SU-DHL-6 (cell line): Measurements from ENCODE around the gene TM2D3.

Experiments used
- H2AFZ ChIP-seq: fragments of 200-600 bp; sonication (generic); 2 replicates; pipeline ENCODE4 v1.6.1; 2014; ENCODE audit warnings: low read depth, mild to moderate bottlenecking, moderate library complexity, mixed read lengths, antibody characterized with exemption, low read length; ENCODE audit not compliant: severe bottlenecking
- H3F3A ChIP-seq: fragments of 200-600 bp; shearing (Covaris generic); 2 replicates; pipeline ENCODE4 v1.6.0; 2016; ENCODE audit warnings: antibody characterized with exemption, mild to moderate bottlenecking; ENCODE audit not compliant: insufficient read depth
- H3K27ac ChIP-seq: fragments of 200-600 bp; sonication (generic); 2 replicates; pipeline ENCODE4 v1.5.1; 2016; ENCODE audit warnings: low read depth, mild to moderate bottlenecking, low read length, moderate library complexity, mixed read lengths
- H3K27me3 ChIP-seq: fragments of 200-600 bp; sonication (generic), shearing (Covaris generic); 2 replicates; pipeline ENCODE4 v1.6.0; 2014; ENCODE audit warnings: mild to moderate bottlenecking, low read length
- H3K36me3 ChIP-seq: fragments of 200-600 bp; sonication (generic); 2 replicates; pipeline ENCODE4 v1.6.1; 2014; ENCODE audit warnings: mild to moderate bottlenecking, low read length, mixed read lengths
- H3K4me2 ChIP-seq: fragments of 300-600, 200-600 bp; shearing (Covaris generic), sonication (generic); 2 replicates; pipeline ENCODE4 v1.6.0; 2014; ENCODE audit warnings: low read length, low read depth, mild to moderate bottlenecking; ENCODE audit not compliant: poor library complexity, severe bottlenecking
- H3K4me3 ChIP-seq: fragments of 200-600 bp; sonication (generic); 2 replicates; pipeline ENCODE4 v1.5.1; 2014; ENCODE audit warnings: antibody characterized with exemption, low read length, mild to moderate bottlenecking, mixed read lengths; ENCODE audit not compliant: insufficient read depth, poor library complexity, severe bottlenecking
- H3K79me2 ChIP-seq: fragments of 200-600 bp; sonication (generic); 2 replicates; pipeline ENCODE4 v1.6.1; 2014; ENCODE audit warnings: mild to moderate bottlenecking, low read length, moderate library complexity; ENCODE audit not compliant: insufficient read depth
- H3K9ac ChIP-seq: fragments of 200-600 bp; sonication (generic); 2 replicates; pipeline ENCODE4 v1.7.0; 2014; ENCODE audit warnings: mild to moderate bottlenecking, low read length
- H3K9me2 ChIP-seq: fragments of 200-600 bp; sonication (generic); replicated peaks from 2 replicates; pipeline ENCODE4 v1.6.1; 2014; ENCODE audit warnings: low read length; ENCODE audit not compliant: insufficient read depth
- H3K9me3 ChIP-seq: fragments of 200-600 bp; sonication (generic); 2 replicates; pipeline ENCODE4 v1.6.1; 2014; ENCODE audit warnings: low read length, mixed read lengths; ENCODE audit not compliant: insufficient read depth
- H4K20me1 ChIP-seq: fragments of 200-600 bp; sonication (generic); 2 replicates; pipeline ENCODE4 v1.6.1; 2014; ENCODE audit warnings: low read depth, mild to moderate bottlenecking, antibody characterized with exemption, low read length, moderate library complexity, mixed read lengths
- CTCF ChIP-seq: fragments of 200-600 bp; sonication (generic); IDR thresholded peaks from one replicate; pipeline ENCODE4 v1.5.1; 2017; ENCODE audit warnings: antibody characterized with exemption, mild to moderate bottlenecking, low read length, moderate library complexity; ENCODE audit not compliant: insufficient read depth, poor library complexity, severe bottlenecking
- EZH2phosphoT487 ChIP-seq: fragments of 200-600 bp; sonication (generic), shearing (Covaris generic); conservative IDR thresholded peaks from 2 replicates; pipeline ENCODE4 v1.6.1; 2018; ENCODE audit warnings: mild to moderate bottlenecking, antibody characterized with exemption, low read length, moderate library complexity, mixed read lengths

The TM2D3 gene

GRCh38 chr15:101639667-101640066 lies 12.5 kb downstream of the TM2D3 start:
- Histone ChIP-seq H3K9me2 (no peaks in the 10 kb centered on the region), H3K27me3 (no peaks in the 10 kb centered on the region), H3K4me2 (no peak overlapping the region), H3K9me3 (no peaks in the 10 kb centered on the region), H3K9ac (no peak overlapping the region), H2AFZ (no peak overlapping the region), H3K4me3 (no peak overlapping the region), H3K79me2 (no peaks in the 10 kb centered on the region; the same call in 1 of the 2 replicates), H3K36me3 (peaks cover 4% of the 10 kb centered on the region; the same call in 1 of the 2 replicates), H3F3A (peaks cover 13% of the 10 kb centered on the region; the same call in 1 of the 2 replicates), H4K20me1 (peaks cover 4% of the 10 kb centered on the region; the same call in 1 of the 2 replicates), H3K27ac (no peak overlapping the region)
- TF ChIP-seq EZH2phosphoT487 = no peak
- TF ChIP-seq CTCF = no peak

- no peak overlapping the region for H3K4me2 ChIP-seq
Observed at GRCh38 chr15:101637919-101638318, 14.3 kb downstream of the TM2D3 start.

GRCh38 chr15:101637516-101637915 lies 14.7 kb downstream of the TM2D3 start:
- no peak overlapping the region for H2AFZ ChIP-seq
- no peak overlapping the region for H3K9ac ChIP-seq
- H3K9me3 ChIP-seq = no peaks in the 10 kb centered on the region
- no peak overlapping the region for H3K4me3 ChIP-seq
- no peaks in the 10 kb centered on the region; the same call in 1 of the 2 replicates for H3K79me2 ChIP-seq
- H3K27ac ChIP-seq = no peak overlapping the region
- TF ChIP-seq EZH2phosphoT487 (no peak), CTCF (no peak)
- no peaks in the 10 kb centered on the region for H3K27me3 ChIP-seq
- H3K9me2 ChIP-seq = no peaks in the 10 kb centered on the region
- H3F3A ChIP-seq = peaks cover 8% of the 10 kb centered on the region; the same call in 1 of the 2 replicates
- no peak overlapping the region for H3K4me2 ChIP-seq
- no peaks in the 10 kb centered on the region; the same call in 1 of the 2 replicates for H3K36me3 ChIP-seq
- peaks cover 4% of the 10 kb centered on the region; the same call in 1 of the 2 replicates for H4K20me1 ChIP-seq

More at GRCh38 chr15:101637919-101638318, 14.3 kb downstream of the TM2D3 start:
- Histone ChIP-seq H3F3A (peaks cover 11% of the 10 kb centered on the region; the same call in 1 of the 2 replicates), H4K20me1 (peaks cover 4% of the 10 kb centered on the region; the same call in 1 of the 2 replicates), H3K9me3 (no peaks in the 10 kb centered on the region), H3K79me2 (no peaks in the 10 kb centered on the region; the same call in 1 of the 2 replicates), H3K27ac (no peak overlapping the region), H3K27me3 (no peaks in the 10 kb centered on the region), H3K4me3 (no peak overlapping the region), H3K9me2 (no peaks in the 10 kb centered on the region), H2AFZ (no peak overlapping the region), H3K36me3 (no peaks in the 10 kb centered on the region; the same call in 1 of the 2 replicates), H3K9ac (no peak overlapping the region)
- no peak for TF ChIP-seq CTCF
- TF ChIP-seq EZH2phosphoT487 = no peak
